Body of pancreas (tissue), 4 donors: Measurements from ENCODE around the gene EFCAB9.

Source experiments
- CTCF ChIP-seq, 7 experiments: fragments of 450-650 bp in 4 of 7; fragments of 200-600 bp in 3 of 7; sonication (generic) in 3 of 7; IDR thresholded peaks; one replicate each; pipeline ENCODE4 v1.5.1; 2016 to 2019; ENCODE audit warnings: antibody characterized with exemption in 7 of 7
- POLR2A ChIP-seq, 3 donors: fragments of 450-650 bp; IDR thresholded peaks; one replicate each; pipeline ENCODE4 v1.6.1; 2016; ENCODE audit warnings: antibody characterized with exemption in 3 of 3, mild to moderate bottlenecking in 2 of 3

DNA sequence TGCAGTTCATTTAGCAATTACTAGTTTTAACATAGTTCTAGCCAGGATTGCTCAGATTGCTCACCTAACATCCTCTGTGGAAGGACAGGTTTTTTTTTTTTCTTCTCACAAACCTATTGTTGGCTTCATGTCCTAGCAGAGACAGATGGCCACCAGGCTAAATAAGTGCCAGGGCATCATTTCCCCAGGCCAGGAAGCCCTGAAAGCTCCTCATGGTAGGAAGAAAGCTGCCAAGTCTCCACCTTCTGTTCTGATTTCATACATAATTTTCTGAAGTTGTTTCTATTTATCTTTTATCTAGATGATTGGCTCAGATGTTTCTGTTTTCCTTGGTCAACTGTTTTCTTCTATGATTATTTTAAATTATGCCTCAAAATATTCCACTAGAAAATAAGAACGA lies 31.0 kb downstream of the EFCAB9 start:
- TF ChIP-seq CTCF (IDR thresholded peaks at IDR 0.05) (no peak), POLR2A (IDR thresholded peaks at IDR 0.05) (no peak)
